Fibroblast of skin of left biceps (primary cell): ENCODE data around the gene CD44.
A peak's percentile ranks its signal among the peaks of the same experiment; 100 is the strongest.

Experiments used
- DNase-seq, 2 experiments: peaks; one replicate each; pipeline ENCODE4 v3.0.0-alpha.2; 2013; ENCODE audit warnings: low read depth in 2 of 2

Gene CD44

DNA sequence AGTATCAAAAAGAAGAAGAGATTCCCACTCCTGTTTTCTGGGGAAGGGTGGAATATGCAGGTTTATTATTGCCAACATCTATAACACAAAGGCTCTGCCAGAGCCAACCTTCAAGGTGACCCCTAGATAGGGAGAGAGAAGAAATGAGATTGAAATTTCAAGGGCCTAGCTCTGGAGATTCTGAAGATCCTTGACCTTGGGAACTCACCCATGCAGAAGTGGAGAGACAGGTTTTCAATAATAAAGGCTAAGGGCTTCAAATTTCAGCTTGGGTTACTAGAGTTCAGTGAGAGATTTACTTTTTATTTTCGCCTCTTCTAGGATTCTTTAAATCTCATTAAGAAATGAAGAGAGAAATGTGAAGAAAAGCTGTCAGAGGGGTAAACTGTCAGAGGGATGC lies 98.4 kb downstream of the CD44 start:
- DNase-seq, result no peak

DNA sequence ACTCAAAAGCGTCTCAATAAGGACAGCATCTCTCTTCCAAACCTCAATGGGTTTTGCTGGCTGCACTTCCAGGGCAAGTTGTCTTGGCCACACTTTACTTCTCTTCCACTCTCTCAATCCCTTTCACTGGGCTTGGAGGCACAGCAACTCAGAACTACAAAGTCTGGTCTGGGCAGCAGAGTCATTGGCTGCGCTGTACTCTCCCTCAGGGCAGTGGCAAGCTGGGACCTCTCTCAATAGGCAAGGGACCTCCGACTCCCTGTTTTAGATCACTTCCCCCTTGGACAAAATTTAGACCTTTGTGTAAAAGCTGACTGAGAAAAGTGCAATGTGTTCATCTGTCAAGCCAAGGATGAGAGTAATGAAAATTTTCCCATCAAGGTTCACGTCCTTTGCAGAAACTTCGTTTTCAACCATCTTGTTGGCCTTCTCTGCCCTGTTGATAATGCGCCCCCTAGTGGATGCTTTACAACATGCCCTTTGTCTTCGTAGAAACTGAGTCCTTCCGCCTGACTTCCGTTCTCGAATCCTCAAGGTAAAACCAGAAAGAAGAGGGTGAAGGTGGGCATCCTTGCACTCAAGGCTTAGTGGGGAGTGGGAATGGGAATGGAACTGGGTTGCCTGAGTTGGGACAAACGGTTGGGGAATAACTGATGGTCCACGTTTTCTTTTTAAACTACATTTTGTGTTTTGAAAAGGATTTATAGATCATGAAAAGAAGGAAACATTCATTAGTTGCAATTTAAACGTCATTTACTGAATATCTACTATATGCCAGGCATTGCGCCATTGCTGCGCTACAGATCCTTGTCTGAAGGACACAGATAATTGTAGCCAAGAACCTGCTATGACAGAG lies 99.1 kb downstream of the CD44 start:
- no peak for DNase-seq

DNA sequence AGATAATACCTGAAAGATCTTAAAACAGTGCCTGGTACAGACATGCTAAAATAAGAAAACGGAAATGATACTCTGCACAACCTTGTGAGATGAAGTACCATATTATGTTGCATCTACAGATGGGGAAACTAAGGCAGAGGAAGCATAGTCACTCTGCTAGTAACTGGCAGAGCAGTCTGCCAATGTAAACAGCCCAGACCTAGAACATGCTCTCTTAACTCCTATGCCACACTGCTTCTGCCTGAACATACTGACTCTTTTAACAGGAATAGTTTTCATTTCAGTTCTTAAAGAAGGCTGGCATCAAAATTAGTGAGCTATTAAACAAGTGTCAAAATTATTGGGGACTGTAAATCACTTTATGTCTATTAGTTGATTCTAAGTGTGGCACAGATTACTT lies 99.9 kb downstream of the CD44 start:
- DNase-seq, result no peak

DNA sequence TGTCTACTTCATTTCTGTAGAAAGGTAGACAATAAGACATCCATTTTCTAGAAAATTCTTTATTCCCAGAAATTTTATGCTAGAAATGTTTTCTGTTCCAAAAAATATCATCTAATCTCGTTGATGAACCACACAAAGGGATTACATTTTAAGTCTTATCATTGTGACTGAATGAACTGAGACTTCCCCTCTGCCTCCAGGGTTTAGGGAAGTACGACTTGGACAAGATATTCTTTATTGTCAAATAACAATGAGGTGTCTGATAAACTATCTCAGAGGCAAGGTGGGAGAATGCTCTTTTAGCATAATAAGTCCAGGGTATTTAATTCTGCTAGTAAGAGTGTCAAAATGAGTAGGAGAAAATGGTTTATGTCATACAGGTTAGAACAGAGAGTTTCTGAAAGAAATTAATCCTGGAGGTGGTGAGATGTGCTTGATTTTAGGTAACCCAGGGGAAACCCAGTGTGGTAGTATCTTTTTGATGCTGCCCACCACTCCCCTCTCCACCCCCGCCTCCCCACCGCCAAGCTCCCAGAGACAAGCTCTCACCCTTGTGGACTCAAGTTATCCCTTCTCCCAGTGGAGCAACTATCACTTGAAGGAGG lies 100.6 kb downstream of the CD44 start:
- no peak for DNase-seq

DNA sequence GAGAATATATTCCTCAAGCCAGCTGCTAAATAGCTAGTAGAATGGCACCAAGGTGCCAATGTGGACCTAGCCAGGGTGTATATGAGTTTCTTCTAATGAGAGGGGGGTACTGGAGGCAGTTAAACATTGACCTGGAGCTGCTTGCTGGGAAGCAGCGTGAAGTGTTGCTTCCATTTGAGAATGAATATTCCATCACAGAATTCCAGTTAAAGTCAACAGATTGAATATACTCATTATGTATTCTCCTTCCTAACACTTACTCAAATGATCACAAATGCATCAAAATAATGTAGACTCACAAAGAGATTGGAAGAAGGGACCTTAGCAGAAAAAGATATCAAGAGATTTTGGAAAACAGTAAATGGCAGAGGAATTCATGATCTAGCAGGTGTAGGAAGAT lies 102.1 kb downstream of the CD44 start:
- no peak for DNase-seq

DNA sequence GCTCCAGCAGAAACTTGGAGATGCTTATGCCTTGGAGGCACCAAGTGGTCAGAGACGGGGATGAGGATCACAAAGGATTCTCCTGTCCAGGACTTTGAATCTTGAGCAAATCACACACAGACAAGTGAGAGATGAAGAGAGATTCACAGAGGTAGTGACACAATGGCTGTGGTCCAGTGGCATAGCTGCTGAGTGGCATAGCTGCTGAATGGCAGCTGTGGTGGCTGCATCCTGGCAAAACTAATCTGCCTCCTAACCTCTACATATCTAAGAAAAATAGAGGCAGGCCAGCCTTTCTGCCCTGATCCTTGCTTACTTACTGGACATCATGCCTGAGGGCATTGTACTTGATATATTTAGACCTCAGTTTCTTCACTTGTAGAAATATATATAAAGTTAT lies 102.6 kb downstream of the CD44 start:
- DNase-seq, result no peak

DNA sequence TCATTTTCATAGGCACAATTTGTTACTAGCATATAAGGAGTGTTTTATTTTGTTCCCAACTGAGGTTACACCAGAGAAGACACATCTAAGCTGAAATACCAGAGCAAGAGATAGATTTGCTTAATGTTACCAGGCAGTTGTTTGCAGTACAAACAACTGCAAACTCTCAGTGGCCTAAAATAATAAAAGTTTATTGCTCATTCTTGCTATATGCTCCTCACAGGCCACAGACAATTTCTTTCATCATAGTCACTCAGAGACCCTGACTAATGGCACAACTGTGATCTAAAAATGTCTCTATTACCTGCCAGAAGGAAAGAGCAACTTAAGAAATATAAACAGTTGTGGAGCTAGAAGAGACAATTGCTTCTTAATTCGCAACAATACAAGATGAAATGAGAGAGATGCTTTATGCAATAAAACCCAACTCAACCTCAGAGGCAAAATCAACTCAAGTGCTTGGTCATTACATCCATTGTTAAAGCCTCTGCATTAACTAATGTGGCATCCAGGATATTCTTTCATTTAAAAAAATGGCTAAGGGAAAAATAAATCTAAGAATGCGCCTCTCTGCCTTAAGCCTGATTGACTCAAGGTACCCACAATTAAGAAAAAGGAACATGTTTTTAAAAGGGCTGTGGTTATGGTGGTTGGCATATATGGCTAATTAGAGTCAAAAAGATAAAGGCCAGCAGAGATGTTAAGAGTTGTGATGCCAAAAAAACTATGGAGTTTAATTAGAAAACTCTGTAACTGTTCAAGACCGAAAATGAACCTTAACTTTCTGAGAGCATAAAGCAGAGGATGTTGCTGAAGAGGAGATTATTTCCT lies 103.7 kb downstream of the CD44 start:
- DNase-seq, result no peak

DNA sequence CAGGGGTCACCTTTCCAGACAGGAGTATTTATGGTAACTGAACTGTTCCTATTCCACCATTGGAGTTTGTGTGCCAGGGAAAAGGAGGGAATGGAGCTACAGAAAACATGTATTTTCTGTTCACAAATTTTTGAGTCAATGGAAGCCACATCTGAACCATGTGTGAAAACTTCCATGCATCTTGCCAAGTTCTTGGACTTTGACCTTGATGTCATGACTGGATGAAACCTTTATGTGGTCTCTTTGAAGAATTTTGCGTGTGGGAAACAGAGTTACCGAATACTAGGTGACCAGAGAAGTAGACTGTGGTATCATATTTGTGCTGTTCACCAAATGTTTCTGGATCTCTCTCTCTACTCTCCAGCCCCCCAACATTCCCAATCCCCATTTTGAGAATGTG lies 104.8 kb downstream of the CD44 start:
- DNase-seq, result no peak

DNA sequence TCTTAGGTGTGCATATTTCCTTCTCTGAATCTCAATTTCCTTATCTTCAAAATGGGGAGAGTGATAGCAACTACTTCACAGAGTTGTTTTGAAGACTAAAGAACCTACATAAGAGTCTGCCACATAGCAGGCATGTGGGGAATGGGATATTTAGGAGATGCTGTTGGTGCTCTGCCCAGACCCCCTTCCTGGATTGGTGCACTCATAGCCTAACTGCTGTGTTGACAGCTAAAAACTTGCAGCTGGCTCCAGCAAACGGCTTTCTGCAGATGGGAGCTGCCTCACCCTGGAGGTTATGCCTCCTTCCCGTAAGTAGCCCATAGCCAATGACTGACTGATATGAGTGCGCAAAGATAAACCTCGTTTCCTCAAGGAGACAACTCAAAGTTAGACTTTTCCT lies 106.1 kb downstream of the CD44 start:
- DNase-seq, result no peak

DNA sequence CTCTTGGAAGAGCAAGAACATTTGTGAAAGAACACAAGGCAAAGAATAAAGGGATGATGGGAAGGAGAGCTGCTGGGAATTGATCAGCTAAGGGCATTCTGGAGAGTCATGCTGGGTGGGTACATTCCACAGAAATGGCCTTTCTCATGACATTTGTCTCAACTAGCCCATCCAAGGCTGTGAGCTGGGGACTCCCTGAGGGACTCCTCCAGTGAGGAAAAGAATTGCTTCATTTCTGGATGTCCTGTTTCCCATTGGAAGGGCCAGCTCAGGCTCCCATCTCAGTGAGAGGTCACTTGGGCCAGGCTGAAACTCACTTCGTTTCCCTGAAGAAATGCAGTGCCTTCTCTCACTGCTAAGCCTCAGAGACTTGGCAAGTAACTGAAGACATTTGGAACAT lies 106.8 kb downstream of the CD44 start:
- no peak for DNase-seq

DNA sequence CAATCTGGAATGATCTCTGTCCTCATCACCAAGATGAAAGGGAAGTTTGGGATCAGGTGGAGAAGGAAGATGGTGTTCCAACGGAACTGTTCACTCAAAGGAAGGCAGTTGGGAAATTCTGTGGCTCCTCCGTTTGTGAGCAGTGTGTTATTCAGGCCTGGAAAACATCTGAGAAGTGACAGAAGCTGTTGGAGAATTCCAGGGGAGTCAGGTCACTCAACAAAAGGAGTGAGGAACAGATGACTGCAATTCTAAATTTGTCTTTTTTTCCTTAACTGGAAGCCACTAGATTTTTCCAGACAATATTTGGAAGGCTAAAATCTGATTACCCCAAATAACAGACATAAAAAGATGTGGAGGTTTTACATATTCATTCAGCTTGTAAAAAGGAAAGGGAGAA lies 107.8 kb downstream of the CD44 start:
- no peak for DNase-seq

DNA sequence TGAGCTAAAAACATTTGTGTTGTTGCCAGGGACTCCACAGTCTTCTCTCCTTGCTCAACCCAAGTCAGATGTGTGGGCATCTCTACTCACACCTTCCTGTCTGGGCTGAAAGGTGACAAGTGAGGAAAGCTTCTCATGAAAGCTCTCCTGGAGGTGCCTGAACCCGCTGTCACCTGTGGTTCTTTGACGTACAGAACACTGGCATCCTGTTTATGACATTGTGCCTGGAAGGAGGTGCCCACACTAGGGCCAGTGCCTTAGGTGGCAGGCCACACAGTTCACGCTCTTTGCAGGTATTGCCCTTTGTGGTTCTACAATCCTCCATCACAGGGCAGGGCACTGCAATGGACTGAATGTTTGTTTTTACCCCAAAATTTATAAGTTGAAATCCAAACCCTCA lies 108.5 kb downstream of the CD44 start:
- no peak for DNase-seq

DNA sequence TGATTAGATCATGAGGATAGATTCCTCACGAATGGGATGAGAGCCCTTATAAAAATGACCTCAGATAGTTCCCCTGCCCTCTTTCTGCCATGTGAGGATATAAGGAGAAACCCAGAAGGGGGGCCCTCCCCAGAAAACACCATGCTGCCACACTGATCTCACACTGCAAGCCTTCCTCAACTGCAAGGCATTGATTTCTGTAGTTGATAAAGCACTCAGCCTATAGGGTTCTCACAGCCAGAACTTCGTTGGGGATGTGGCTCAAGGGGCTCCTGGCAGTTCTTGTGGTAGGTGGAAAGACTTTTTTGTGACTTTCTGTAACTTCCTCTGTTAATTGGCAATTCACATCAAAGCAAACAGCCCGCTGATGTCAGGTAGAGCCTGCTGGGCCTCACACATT lies 108.9 kb downstream of the CD44 start:
- DNase-seq, result no peak

DNA sequence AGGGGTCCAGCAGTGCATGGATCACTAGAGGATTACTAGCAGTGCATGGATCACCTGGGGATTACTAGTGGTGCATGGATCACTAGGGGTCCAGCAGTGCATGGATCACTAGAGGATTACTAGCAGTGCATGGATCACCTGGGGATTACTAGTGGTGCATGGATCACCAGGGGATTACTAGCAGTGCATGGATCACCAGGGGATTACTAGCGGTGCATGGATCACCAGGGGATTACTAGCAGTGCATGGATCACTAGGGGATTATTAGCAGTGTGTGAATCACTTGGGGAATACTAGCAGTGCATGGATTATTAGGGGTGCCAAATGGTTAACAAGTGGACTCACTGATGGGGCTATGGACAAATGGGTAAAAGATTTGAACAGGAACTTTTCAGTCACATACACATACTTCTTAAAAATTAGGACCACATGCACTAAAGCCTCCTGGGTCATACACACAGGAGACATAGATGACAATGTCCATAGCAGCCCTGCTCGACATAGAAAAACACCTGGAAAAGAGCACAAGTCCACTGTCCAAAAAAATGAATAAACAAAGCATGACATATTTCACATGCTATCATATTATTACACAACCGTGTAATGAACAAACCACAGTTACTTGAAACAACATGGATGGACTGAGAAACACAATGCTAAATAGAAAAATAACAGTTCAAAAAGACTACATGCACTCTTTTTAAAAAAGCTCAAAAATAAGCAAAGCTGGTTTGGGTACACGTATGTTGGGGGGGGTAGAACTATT lies 109.8 kb downstream of the CD44 start:
- DNase-seq, result no peak

DNA sequence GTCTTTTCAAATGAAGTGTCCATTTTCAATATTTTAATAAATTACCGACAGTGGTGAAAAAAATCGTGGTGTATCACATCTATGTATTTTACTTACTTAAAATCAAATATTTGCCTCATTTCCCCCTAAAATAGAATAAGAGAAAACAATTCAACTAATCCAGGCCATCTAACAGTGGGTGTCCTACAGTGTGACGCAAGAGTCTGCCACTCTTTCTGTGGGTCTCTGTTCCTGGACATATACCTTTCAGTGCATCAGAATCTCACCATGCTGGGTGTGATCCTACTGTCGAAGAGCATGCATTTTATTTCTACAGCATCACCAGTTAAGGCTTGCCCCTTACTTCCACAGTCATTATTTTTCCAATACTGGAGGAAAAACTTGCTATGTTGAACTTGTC lies 111.2 kb downstream of the CD44 start:
- no peak for DNase-seq

DNA sequence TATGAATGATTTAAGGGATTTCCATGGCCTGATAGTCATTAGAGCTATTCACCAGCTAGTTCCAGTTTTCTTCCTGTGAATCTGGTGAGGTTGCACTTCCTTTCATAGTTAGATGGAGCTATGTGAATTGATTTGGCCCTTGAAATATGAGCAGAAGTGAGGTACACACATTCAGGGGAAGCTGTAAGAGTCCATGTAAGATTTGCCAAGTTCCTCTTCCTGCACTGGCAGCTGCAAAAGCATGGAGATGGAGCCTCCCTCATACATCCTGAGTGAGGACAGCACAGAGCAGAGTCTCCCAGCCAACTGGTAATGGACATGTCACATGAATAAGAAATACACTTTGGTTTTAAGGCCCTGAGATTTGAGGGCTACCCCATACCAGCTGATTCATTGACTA lies 111.7 kb downstream of the CD44 start:
- DNase-seq, result no peak

DNA sequence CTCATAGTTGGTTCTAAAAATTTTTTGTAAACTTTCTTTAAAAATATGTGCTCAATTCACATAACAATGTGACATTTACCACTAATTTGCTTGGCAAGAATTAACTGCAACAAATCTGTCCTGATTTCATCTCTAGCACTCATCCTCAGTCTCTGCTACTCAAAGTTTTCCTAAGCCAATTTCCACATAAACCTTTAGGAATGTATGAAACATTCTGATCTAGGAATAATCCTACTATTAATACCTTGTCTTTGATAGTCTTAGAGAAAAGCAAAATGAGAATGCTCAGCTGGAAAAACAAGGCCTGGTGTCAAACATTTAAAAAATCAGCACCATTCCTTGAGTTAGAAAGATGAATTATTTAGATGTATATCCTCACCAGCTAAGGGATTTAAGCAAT lies 114.3 kb downstream of the CD44 start:
- DNase-seq, result peak; percentile 79 to 80

DNA sequence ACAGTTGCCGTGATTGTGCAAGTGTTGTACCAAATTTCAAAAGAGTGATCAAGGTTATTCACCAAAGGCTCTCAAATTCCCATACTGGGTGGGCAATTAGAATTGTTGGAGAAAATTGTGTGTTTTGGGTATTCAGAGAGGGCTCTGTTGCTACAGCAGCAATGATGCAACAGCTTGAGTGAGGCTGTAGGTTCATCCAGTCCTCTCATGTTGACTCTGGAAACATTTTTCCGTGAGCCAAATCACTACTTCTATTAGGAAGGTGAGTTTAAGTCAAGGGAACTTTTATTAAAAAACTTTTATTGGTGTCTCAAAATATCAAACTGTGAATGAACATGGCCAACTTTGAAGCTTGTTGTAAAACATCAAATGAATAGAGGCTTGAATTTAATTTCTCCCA lies 116.5 kb downstream of the CD44 start:
- DNase-seq, result no peak

DNA sequence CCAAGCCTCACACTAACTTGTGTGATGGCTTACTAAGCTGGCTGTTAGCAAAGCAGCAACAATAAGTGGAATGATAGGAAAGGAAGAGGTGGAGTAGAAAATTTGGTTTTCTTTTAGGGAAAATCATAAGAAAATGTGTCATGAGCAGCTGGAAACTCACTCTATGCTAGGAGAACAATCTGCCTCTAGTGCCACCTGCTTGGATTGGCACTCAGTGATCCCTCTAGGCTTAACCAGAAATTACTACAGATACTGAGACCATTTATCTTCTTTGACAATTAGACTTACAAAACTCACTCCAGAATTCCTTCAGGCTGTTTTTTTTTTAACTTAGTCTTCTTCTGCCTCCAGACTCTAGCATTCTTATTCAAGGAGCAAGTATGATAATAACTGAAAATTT lies 117.3 kb downstream of the CD44 start:
- no peak for DNase-seq

DNA sequence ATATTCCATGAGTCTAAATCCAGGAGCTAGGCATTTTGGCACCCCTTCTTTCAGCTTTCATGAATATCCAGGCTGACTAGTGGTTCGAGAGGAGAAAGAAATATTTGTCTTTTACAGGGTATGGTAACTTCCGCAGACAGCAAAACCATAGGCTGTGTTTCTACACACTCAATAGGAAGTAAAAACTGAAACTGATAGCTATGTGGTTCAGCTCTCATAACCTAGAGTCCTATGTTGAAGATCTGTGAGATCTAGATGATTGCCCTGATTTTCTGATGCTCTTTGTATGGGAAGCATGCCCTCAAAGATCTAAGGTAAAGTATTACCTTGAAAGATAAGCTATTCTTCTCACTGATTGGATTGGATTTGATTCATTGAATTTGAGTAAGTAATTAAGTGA lies 118.3 kb downstream of the CD44 start:
- no peak for DNase-seq

DNA sequence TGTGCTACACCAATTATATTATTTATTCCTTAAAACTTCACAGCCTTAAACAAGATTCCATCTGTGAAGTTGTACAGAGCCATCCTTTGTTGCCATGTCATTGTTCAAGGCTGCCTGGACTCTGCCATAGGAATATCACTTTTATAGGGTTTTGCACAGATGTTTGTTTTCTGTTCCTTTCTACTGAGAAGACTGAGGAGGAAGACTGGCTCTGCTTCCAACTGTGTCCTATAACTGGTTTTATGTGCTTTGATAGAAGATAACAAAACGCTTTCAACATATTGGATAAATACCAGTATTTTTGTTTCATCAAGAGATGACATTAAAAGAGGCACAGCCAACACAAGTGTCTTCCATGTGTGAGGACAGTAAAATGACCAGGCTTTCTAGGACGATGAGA lies 120.6 kb downstream of the CD44 start:
- no peak for DNase-seq

DNA sequence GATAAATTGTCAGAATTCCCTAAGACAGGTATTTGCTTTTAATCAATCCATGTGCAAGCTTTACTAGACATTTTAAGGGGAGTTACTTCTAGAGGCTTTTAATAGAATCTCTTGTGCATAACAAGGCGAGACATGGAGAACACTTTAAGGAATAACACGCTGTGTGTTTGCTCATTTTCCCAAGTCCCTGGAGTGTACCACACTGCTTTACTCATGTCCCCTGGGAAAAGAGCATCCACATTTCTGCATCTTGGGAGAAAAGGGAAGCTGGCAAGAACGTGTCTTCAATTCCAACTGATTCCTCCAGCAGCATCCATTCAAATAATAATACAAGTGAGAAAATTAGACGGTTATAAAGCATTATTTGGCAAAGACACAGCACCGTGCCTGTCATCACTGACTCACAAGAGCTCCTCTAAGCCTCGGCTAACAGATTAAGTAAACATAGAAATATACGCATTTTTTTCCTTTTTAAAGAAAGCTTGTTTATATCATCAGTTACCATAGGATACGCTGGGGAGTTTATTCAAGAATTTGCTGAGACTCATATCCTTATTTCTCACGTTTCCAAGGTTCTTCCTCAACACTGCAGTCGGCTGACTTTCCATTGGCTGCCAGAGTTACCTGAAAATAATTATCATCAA lies 121.5 kb downstream of the CD44 start:
- DNase-seq, result peak in 1 of 2 experiments; percentile 61
